Measurements from ENCODE around the gene WIPF2.

The WIPF2 gene

GRCh38 chr17:40218740-40219593 is at the start of gene WIPF2:
Gene WIPF2 (plus strand): TSS chr17:40219304. CDS start chr17:40256460, 37,156 bp downstream.
- peak; percentile 96 for DNase-seq

GRCh38 chr17:40170325-40170724 is 48.8 kb upstream of the WIPF2 start:
- no peak for DNase-seq

GRCh38 chr17:40171750-40172149 is 47.4 kb upstream of the WIPF2 start:
- DNase-seq, result no peak

GRCh38 chr17:40173091-40173777 is 45.9 kb upstream of the WIPF2 start:
- DNase-seq, result no peak

GRCh38 chr17:40173778-40174135 is 45.3 kb upstream of the WIPF2 start:
- no peak for DNase-seq

- no peak for DNase-seq
These were observed 44.6 kb upstream of the WIPF2 start for GRCh38 chr17:40174514-40174913.

GRCh38 chr17:40175928-40176753 is 43.0 kb upstream of the WIPF2 start:
- DNase-seq, result no peak

GRCh38 chr17:40176754-40177110 is 42.4 kb upstream of the WIPF2 start:
- DNase-seq, result no peak

GRCh38 chr17:40177275-40177874 is 41.7 kb upstream of the WIPF2 start, which contains the start of gene RAPGEFL1:
Gene RAPGEFL1 (plus strand): TSS chr17:40177470. CDS start chr17:40177862, 392 bp downstream.
- peak; percentile 82 for DNase-seq

GRCh38 chr17:40178021-40178601 is 41.0 kb upstream of the WIPF2 start:
- DNase-seq, result no peak

- no peak for DNase-seq
These were observed 40.4 kb upstream of the WIPF2 start for GRCh38 chr17:40178660-40179059.

GRCh38 chr17:40179923-40180659 is 39.0 kb upstream of the WIPF2 start:
- no peak for DNase-seq

- DNase-seq, result no peak
These were observed 38.4 kb upstream of the WIPF2 start for GRCh38 chr17:40180694-40181093.

GRCh38 chr17:40181205-40181604 is 37.9 kb upstream of the WIPF2 start:
- DNase-seq, result no peak

- no peak for DNase-seq
These were observed 36.5 kb upstream of the WIPF2 start for GRCh38 chr17:40182606-40183005.

- no peak for DNase-seq
These were observed 31.9 kb upstream of the WIPF2 start for GRCh38 chr17:40187238-40187637.

GRCh38 chr17:40188694-40189093 is 30.4 kb upstream of the WIPF2 start:
- no peak for DNase-seq

GRCh38 chr17:40190197-40191021 is 28.7 kb upstream of the WIPF2 start:
- peak; percentile 48 for DNase-seq

- peak; percentile 75 for DNase-seq
These were observed 27.6 kb upstream of the WIPF2 start for GRCh38 chr17:40191237-40192208.

- DNase-seq, result no peak
These were observed 26.1 kb upstream of the WIPF2 start for GRCh38 chr17:40192961-40193360.

Data from activated T-cell treated with anti-CD3 and anti-CD28 coated beads, Interleukin-2, amount 50 U/mL, for 1 hour (primary cell).